ENCODE measurements around the gene CD7. TPM values are rescaled to one million over a fixed set of nuclear protein-coding genes. Genes with fewer than 3 reads are reported as not detected.
"Not testable (repeated sequence)": the region's sequence is repeated elsewhere in the genome, so short reads cannot be mapped to it uniquely, and the experiment has no call there.

Gene CD7
- polyA plus RNA-seq, 3 donors = 0.38 to 3.6 (median 0.42) TPM

DNA sequence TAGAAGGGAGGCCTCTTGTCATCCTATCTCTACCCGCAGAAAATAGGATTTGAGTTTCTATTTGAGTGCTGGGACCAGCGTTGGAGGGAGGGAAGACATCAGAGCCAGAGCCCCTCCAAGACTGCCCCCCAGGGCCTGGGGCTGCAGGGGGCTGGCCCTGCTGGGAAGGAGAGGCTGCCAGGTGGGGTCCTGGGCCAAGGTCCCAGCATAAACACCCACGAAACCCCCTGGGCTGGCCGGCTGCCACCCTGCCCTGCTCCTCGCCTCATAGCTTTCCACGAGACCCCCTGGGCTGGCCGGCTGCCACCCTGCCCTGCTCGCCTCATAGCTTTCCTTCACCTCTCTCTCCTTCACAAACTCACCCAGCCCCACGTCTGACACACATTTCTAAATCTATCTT is 31.0 kb upstream of the CD7 start:
- H3K36me3 Mint-ChIP-seq = no peaks in the 10 kb centered on the region
- peaks cover 6 to 14% of the 10 kb centered on the region in 2 donors for H3K4me1 ChIP-seq (ENCODE audit: control insufficient read depth in 1 of 2, insufficient read depth in 2 of 2, low read length in 2 of 2)
- H3K27ac ChIP-seq (ENCODE audit: low read depth in 1 of 2, low read length in 2 of 2) = no peak overlapping the region
- no peak for DNase-seq
- no peak overlapping the region for H3K27ac Mint-ChIP-seq
- no peaks in the 10 kb centered on the region for H3K36me3 ChIP-seq (replicated peaks in 1 of 2; ENCODE audit: control insufficient read depth in 1 of 2, insufficient read depth in 2 of 2, low read length in 2 of 2)
- H3K4me3 Mint-ChIP-seq = no peak overlapping the region
- H2AFZ ChIP-seq (ENCODE audit: insufficient read depth, low read depth, low read length, poor library complexity, severe bottlenecking) = no peak overlapping the region
- peaks cover 5 to 22% (median 20%) of the 10 kb centered on the region in 3 donors for H3K27me3 Mint-ChIP-seq (ENCODE audit: low read depth in 3 of 3)
- peaks cover 13% of the 10 kb centered on the region for H3K4me1 Mint-ChIP-seq
- intact Hi-C loops (cut with micrococcal nuclease) = no loop called here
- TF ChIP-seq, protein P1, sequence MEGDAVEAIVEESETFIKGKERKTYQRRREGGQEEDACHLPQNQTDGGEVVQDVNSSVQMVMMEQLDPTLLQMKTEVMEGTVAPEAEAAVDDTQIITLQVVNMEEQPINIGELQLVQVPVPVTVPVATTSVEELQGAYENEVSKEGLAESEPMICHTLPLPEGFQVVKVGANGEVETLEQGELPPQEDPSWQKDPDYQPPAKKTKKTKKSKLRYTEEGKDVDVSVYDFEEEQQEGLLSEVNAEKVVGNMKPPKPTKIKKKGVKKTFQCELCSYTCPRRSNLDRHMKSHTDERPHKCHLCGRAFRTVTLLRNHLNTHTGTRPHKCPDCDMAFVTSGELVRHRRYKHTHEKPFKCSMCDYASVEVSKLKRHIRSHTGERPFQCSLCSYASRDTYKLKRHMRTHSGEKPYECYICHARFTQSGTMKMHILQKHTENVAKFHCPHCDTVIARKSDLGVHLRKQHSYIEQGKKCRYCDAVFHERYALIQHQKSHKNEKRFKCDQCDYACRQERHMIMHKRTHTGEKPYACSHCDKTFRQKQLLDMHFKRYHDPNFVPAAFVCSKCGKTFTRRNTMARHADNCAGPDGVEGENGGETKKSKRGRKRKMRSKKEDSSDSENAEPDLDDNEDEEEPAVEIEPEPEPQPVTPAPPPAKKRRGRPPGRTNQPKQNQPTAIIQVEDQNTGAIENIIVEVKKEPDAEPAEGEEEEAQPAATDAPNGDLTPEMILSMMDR (IDR thresholded peaks at IDR 0.05) = no peak
- H3K27me3 ChIP-seq (ENCODE audit: control insufficient read depth in 2 of 2, insufficient read depth in 2 of 2, low read length in 2 of 2) = peaks cover 0 to 5% of the 10 kb centered on the region in 2 donors
- H3K79me2 ChIP-seq (ENCODE audit: insufficient read depth, low read length) = no peaks in the 10 kb centered on the region
- 89% methylated on average over 7 of the region's 9 CpGs for WGBS (ENCODE audit: insufficient coverage)
- H4K20me1 ChIP-seq (ENCODE audit: insufficient read depth, low read length) = no peaks in the 10 kb centered on the region
- H3K9ac ChIP-seq (ENCODE audit: insufficient read depth, low read length, poor library complexity, severe bottlenecking) = no peak overlapping the region
- no peaks in the 10 kb centered on the region for H3K9me3 ChIP-seq (replicated peaks in 1 of 2; ENCODE audit: control insufficient read depth in 1 of 2, insufficient read depth in 1 of 2, low read length in 2 of 2)
- no peaks in the 10 kb centered on the region for H3K9me3 Mint-ChIP-seq
- H3K4me3 ChIP-seq (replicated peaks in 1 of 3; ENCODE audit: low read depth in 2 of 3, low read length in 3 of 3) = no peak overlapping the region
- no peak overlapping the region for H3K4me2 ChIP-seq (replicated peaks; ENCODE audit: extremely low read depth, low read length, poor library complexity, severe bottlenecking)

DNA sequence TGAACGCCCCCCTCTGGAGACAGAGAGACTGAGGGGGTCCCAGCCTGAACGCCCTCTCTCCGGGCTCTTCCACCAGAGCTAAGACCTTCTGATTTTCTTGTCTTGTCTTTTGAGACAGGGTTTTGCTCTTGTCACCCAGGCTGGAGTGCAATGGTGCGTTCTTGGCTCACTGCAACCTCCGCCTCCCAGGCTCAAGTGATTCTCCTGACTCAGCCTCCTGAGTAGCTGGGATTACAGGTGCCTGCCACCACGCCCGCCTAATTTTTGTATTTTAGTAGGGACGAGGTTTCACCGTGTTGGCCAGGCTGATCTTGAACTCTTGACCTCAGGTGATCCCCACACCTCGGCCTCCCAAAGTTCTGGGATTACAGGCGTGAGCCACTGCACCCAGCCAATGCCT is 30.6 kb upstream of the CD7 start:
- H3K4me2 ChIP-seq (replicated peaks; ENCODE audit: extremely low read depth, low read length, poor library complexity, severe bottlenecking); H3K27ac ChIP-seq (ENCODE audit: low read depth in 1 of 2, low read length in 2 of 2); H2AFZ ChIP-seq (ENCODE audit: insufficient read depth, low read depth, low read length, poor library complexity, severe bottlenecking); H3K79me2 ChIP-seq (ENCODE audit: insufficient read depth, low read length); intact Hi-C loops (cut with micrococcal nuclease); H3K9ac ChIP-seq (ENCODE audit: insufficient read depth, low read length, poor library complexity, severe bottlenecking); H3K9me3 ChIP-seq (replicated peaks in 1 of 2; ENCODE audit: control insufficient read depth in 1 of 2, insufficient read depth in 1 of 2, low read length in 2 of 2); H4K20me1 ChIP-seq (ENCODE audit: insufficient read depth, low read length); H3K36me3 ChIP-seq (replicated peaks in 1 of 2; ENCODE audit: control insufficient read depth in 1 of 2, insufficient read depth in 2 of 2, low read length in 2 of 2); H3K4me3 ChIP-seq (replicated peaks in 1 of 3; ENCODE audit: low read depth in 2 of 3, low read length in 3 of 3); H3K36me3 Mint-ChIP-seq; H3K4me3 Mint-ChIP-seq; H3K27me3 ChIP-seq (ENCODE audit: control insufficient read depth in 2 of 2, insufficient read depth in 2 of 2, low read length in 2 of 2); DNase-seq; H3K9me3 Mint-ChIP-seq; H3K27ac Mint-ChIP-seq: not testable (repeated sequence)
- 90% methylated on average over 5 of the region's 11 CpGs for WGBS (ENCODE audit: insufficient coverage)
- Mint-ChIP-seq H3K4me1 (peaks cover 13% of the 10 kb centered on the region), H3K27me3 (ENCODE audit: low read depth in 3 of 3) (peaks cover 5 to 23% (median 20%) of the 10 kb centered on the region in 3 donors)
- peaks cover 6 to 14% of the 10 kb centered on the region in 2 donors for H3K4me1 ChIP-seq (ENCODE audit: control insufficient read depth in 1 of 2, insufficient read depth in 2 of 2, low read length in 2 of 2)

Data from CD14-positive monocyte (primary cell).